Retina (tissue), 1 donor: ENCODE data around the gene DLG2.

ENCODE experiments used
- DNase-seq: peaks from one replicate; pipeline ENCODE4 v3.0.0-alpha.2; 2016

Gene DLG2

DNA sequence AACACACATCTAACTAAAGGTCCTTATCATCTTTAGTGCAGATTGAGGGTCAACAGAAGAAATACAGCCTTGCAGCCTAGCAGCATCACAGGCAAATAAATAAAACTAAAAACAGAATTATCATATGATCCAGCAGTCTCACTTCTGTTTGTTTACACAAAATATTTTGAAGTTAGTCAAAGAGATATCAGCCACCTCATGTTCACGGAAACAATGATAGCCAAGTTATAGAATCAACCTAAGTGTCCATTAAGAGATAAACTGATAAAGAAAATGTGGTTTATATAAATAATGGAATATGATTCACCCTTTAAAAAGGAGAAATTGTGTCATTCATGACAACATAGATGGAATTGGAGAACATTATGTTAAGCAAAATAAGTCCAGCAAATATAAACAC lies 1602.9 kb downstream of the DLG2 start:
- DNase-seq = no peak

DNA sequence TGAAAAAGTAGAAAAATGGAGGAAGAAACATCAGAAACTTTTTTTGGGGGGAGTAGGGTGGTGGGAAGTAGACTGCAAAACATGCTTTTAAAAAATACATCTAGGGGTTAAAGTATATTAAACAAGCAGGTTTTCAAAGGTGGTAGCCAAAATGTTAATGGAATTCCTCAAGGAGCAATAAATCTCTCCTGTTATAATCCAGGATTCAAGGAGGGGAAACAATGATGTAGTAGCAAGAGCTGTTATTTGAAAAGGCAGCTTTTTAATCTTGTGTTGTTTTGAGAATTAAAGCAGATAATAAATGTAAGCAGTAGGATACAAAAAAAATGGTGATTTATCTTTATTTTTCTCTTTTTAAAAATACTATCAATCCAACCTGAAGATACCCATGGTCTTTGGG lies 1604.4 kb downstream of the DLG2 start:
- DNase-seq = no peak

GRCh38 chr11:84022201-84022600 lies 1604.9 kb downstream of the DLG2 start:
- DNase-seq = peak; percentile 55

DNA sequence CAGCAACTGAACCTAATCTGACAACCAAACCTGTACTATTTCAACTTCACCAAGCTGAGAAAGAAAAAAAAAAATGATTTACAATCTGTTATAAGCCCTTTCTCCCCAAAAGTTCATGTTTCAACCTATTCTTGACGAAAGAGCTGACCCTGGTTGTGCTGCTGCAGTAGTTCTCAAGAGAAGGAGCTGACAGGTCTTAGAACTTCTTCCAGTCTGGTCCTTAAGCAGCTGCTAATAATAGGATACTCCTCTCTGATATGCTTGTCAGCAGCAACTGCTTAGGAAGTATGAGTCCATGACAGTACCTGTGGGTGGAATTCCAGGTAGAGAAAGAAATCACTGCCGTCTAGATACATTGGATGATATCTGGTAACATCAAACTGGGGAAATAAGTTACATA lies 1605.9 kb downstream of the DLG2 start:
- DNase-seq = peak; percentile 8

- no peak for DNase-seq
Observed at GRCh38 chr11:84019571-84020194, 1607.5 kb downstream of the DLG2 start.

DNA sequence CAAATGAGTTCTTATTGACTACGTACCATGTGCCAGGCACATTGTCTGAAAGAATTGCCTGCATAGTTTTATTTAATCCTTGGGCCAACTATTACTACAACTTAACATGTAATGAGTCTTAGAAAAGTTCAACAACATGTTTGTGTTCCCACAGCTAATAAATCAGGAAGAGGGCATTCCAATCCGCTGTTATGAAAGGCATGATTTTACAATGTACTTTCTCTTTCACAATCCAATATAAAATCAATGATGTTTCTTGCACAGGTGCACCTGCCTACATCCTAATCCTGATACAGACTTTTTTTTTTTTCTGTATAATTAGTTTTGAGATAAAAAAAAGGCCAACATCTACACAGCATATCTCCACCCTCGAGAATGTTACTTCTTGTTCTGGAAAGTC lies 1612.6 kb downstream of the DLG2 start:
- no peak for DNase-seq

GRCh38 chr11:84012171-84012826 lies 1614.8 kb downstream of the DLG2 start:
- no peak for DNase-seq

DNA sequence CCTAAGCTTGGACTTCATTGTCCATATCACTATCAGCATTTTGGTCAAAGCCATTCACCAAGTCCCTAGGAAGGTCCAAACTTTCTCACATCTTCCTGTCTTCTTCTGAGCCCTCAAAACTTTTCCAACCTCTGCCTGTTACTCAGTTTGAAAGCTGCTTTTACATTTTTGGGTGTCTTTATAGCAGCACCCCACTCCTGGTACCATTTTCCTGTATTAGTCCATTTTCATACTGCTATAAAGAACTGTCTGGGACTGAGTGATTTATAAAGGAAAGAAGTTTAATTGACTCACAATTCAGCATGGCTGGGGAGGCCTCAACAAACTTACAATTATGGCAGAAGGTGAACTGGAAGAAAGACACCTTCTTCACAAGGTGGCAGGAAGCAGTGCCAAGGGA lies 1624.0 kb downstream of the DLG2 start:
- no peak for DNase-seq

- no peak for DNase-seq
Observed at GRCh38 chr11:83998921-83999320, 1628.2 kb downstream of the DLG2 start.

DNA sequence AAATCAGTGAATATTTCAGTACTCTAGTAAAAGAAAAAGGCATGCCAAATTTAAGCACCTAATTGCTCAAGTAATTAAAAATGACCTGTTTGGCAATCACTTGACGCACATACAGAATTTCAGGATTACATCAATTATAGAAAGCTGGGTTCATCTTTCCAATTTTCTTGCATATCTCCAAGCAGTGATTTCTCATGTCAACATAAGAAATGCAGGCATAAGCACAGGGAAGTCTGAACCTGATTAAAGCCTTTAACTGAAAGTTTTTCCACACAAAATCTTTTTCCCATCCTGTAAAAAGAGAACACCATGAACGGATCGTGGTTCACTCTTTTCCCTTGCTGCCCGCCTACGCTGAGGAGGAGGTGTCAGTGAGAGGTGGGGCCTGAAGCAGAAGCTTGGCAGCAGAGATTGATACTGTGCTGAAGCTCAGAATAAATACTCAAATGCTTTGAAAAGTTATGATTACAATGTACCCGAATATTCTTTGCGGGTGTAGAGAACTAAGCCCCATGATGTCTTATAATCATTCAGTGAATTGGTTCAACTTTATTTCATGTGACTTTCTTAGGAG lies 1636.9 kb downstream of the DLG2 start:
- no peak for DNase-seq

GRCh38 chr11:83982825-83983224 lies 1644.3 kb downstream of the DLG2 start:
- no peak for DNase-seq

GRCh38 chr11:83979593-83979992 lies 1647.6 kb downstream of the DLG2 start:
- DNase-seq = peak; percentile 16

DNA sequence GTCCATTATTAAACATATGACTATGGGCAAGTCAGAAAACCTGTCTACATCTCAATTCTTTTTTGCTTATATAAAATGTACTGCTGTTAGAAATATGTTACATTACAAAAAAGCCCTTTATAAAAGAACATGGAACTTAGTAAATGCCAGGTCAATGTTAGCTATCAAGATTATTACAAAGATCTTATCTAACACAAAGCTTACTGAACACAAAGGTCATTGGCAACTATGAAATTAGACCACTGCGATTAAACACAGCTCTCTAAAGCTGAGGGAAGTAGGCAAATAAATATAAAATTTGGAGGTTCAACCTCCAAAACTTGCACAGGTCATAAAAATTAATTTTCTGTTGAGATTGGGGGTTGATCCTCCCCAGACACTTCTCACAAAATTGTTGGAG lies 1648.2 kb downstream of the DLG2 start:
- DNase-seq = no peak

DNA sequence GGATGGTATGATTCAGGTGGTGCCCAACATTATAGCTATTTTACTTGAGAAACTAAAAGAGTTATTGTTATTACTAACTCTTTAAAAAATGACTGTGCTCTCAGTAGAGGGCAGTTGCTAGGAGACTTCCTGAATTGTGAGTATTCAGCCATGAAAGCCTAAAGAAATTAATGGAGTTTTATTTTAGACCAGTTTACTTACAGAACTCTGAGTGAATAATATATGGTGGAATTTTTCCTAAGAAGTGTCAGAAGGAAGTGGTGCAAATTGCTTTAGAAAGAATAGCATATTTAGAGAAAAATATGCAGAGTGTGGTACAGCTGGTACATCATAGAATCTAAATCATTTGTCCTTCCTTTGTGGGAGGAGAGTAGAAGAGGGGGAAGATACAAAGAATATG lies 1651.1 kb downstream of the DLG2 start:
- DNase-seq = no peak

GRCh38 chr11:83972536-83972935 lies 1654.6 kb downstream of the DLG2 start:
- DNase-seq = no peak

- DNase-seq = peak; percentile 58
Observed at GRCh38 chr11:83971063-83971462, 1656.1 kb downstream of the DLG2 start.

DNA sequence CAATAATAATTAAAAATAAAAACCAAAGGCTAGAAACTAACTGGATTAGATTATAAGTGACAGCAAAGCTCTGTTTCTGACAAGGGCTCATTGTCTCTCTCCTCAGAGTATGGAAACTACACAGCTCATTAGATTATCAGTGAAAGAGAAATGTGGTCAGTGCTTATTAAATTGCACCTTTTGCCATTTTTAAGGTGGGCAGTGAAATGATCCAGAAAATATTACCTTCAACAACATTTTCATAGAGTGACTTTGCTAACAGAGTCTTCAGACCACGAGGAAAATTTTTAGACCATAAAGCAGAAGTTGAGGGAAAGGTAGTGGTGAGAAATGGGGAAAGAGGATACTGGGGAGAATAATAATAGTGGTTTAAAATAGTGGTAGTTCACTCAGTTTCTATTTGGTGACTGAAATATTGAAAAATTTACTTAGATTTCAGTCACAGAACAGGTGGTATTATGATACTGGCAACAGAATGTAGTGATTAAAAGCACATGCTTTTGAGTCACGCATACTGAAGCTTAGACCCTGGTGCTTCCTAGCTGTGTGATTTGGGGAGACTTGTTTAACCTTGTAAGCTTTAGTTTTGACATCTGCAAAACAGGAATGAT lies 1657.0 kb downstream of the DLG2 start:
- peak; percentile 32 for DNase-seq

- DNase-seq = no peak
Observed at GRCh38 chr11:83957038-83957900, 1669.9 kb downstream of the DLG2 start.

- no peak for DNase-seq
Observed at GRCh38 chr11:83956119-83956697, 1670.9 kb downstream of the DLG2 start.

DNA sequence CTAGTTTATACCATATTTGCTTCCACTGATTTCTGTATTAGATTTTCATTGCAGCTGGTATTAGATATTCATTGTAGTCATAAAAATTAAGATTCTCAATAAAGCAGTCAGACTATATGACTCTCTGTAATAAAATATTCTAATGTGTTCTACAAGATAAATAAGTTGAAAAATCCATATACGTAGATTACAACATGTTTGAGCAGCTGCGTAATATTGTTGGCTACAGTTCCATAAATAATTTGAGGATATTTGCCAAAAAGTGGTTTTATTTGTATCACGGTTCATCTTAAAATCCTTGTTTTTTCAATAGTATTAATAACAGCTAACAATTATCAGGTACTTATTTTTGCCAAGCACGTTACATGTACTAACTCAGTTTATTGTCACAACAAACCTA lies 1672.4 kb downstream of the DLG2 start:
- DNase-seq = no peak

DNA sequence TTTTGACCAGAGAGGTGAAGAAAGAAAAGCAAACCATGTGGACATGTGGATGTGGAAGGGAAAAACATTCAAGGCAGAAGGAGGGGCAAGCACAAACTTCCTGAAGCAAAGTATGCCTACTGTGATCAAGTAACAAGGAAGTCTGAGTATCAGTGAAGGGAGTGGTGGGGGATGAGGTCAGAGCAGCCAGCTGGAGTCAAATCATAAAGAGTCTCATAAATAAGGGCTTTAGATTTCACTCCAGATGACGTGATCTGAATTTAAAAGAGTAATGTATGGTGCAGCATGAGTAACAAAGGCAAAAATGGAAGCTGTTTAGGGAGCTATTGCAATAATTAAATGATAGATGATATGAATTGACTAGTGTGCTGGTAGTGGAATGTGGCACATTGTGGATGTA lies 1675.6 kb downstream of the DLG2 start:
- no peak for DNase-seq

DNA sequence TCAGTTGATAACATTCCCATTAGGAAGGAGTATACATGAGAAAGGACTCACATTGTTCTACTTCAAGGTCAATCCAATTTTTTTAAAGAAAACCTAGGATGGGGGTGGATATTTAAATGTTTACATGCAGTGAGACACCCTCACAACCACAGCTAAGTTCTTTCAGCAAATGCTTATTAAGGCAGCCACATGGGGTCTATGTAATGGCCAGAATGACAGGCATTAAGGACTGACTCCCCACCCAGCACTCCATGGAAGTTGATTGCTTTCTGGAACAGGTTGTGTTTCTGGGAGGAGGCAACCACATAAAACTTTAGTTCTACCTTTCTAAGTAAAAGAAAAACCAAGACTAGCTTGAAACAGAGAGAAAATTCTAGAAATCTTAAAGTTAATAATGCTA lies 1678.9 kb downstream of the DLG2 start:
- no peak for DNase-seq

DNA sequence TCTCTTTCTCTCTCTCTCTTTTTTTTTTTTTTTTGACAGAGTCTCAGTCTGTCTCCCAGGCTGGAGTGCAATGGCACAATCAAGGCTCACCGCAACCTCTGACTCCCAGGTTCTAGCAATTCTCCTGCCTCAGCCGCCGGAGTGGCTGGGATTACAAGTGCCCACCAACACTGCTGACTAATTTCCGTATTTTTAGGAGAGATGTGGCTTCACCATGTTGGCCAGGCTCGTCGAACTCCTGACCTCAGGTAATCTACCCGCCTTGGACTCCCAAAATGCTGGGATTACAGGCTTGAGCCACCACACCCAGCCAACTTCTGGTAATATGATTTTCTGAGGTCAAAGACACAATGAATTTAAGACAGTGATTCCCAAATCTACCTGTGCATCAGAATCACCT lies 1681.2 kb downstream of the DLG2 start:
- DNase-seq = no peak
